ENCODE measurements around the gene DNAH7.
"Not testable (repeated sequence)": the region's sequence is repeated elsewhere in the genome, so short reads cannot be mapped to it uniquely, and the experiment has no call there.

DNAH7 gene

DNA sequence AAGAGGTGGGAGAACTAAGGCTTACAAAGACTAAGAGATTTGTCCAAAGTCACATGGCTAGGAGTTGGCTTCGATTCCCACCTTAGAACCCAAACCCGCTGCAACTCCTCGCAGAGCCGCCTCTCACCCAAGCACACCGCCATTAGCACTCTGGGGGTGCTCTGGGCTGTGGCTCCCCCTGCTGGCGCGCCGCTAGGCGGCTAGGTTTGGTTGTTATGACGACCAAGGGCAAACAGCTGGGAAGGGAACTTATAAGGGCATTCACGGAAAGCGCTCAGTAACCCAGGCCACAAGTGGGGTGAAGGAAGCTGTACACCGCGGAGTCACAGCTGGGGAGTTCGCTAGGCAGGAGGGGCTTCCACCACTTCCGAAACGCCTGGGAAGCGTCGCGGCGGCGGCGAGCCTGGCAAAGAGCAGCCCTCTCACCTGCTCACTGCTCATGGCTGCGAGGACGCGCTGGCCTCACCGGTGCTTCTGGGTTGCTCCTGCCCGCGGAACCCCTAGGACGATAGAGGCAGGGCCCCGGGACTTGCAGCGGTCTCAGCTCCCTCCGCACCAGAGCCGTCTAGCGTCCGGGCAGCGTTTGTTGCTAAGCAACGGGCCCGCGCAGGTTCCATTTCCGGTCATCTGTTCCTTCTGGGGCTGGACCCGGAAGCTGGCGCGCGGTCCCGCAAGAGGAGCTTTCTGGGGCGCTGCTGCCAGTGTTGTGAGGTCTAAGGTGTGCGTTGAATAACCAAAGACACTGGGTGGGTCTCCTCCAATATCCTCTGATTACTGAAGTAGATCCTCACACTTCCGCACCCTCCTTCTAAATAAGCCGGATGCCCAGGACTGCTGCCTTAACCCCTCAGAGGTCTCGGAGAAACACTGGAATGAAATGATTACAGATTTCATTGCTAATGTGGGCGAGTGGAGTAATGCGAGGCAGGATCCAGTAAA, at the start of gene DNAH7:
DNAH7 (minus strand) TSS at position 567 of the 939 bp plus-strand sequence; CDS start at position 441, 126 bp downstream.
- in situ Hi-C loops (cut with HindIII; ENCODE audit: low pct_ligation_motif_present, low pct_unique_long_range_greater_than_20kb, low sequenced_read_pairs): no loop called here
- DNase-seq: peak; percentile 90

DNA sequence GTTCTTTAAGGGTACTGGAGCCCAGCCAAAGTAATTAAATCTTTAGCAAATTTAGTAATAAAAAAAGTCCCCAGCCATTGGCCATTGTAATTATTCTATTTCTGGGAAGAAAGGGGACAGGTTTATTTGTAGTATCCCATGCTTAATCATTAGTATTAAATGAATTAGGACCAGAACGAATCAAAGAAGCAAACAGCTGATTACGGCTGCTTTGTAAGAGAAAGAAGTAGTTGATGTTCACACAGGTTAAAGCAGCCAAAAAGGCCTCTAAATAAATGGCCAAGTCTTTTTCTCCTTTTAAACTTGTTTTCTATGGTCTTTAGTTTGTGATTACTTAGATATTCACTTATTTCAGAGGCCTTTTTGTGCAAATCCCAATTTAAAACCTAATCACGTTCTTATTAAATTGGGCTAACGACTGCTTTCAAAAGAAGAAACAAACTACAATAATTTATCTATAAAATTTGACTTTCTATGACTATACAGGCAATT, 48.6 kb upstream of the DNAH7 start:
- no peak for DNase-seq
- in situ Hi-C loops (cut with HindIII; ENCODE audit: low pct_ligation_motif_present, low pct_unique_long_range_greater_than_20kb, low sequenced_read_pairs): no loop called here

DNA sequence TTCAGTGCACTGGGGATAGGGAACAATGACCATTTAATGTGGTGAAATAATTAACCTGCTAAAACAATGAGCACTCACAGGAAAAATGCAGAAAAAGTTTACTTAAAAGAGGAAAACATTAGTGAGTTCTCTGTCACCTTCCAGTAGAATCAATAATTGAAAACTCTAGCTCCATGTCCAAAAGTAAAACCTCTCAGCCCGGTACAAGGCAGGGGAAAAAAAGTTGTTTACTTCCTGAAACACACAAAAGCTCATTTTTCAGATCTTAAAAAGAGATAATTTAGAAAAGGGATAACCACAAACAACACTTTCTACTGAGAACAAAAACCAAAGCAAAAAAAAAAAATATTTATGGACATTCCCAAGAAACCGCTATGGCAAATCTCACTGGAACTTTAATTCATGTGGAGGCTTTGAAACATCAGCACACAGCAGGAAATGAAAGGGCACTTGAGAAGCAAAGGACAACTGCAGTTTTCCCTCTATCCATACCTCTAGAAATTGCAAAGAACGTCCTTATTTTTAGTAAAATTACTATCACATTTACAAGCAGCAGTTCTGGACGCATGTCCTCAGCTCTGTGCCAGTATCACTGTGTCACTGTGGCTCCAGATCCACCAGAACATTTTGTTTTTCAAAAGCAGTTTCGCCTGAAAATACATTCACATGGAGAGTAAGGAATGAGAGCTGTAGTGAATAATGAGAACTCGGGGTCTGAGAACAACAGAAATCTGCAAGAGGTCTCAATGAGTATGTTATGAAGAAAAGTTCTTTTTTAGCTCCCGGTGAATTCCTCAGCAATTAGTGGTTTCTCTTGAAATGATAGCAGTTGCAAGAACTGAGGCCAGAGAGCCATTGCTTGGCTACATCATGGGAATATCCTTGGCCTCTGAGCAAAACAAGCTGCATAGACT, 44.7 kb upstream of the DNAH7 start:
- in situ Hi-C loops (cut with HindIII; ENCODE audit: low pct_ligation_motif_present, low pct_unique_long_range_greater_than_20kb, low sequenced_read_pairs): no loop called here
- no peak for DNase-seq

DNA sequence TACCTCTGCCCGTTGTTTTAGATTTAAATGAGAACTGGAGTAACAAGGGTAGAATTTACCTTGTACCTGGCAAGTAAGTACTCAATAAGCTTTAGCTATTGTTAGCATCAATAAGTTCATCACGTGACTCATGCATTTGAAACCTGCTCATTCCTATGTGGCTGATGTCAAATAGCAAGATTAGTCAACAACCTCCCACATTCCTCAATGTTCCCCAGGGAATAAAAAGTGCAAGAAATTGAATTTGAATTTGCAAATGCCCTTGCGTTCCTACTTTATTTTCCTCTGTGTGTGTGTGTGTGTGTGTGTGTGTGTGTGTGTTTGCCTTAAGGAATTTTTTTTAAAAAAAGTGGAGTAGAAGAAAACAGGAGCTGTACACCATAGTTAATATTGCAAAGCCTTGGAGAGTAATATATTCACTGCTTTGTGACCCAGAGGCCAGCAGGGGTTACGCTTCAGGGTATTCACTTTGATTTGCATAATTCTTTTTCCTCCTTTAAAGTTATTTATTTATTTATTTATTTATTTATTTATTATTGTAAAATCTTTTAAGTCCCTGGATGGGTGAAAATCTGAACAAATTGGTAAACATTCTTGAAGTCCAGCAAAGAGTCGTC, 43.9 kb upstream of the DNAH7 start:
- DNase-seq: peak; percentile 66
- in situ Hi-C loops (cut with HindIII; ENCODE audit: low pct_ligation_motif_present, low pct_unique_long_range_greater_than_20kb, low sequenced_read_pairs): no loop called here

DNA sequence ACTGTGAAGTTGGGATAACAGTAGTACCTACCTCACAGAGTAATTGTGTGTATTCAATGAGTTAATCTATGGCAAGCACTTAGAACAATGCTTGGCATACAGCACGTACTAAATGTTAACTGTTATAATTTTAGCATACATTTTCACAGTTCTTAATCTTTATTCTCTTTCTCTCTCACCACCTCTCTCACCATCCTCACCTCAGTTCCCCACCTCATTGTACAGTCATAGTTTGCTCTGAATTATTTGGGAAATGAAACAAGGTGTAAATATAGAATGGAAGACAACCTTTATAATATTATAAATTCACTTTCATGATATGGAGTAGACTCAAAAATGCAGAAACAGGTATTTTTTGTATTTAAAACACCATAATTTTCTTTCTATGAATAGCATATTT, 40.0 kb upstream of the DNAH7 start:
- no peak for DNase-seq
- in situ Hi-C loops (cut with HindIII; ENCODE audit: low pct_ligation_motif_present, low pct_unique_long_range_greater_than_20kb, low sequenced_read_pairs): no loop called here

DNA sequence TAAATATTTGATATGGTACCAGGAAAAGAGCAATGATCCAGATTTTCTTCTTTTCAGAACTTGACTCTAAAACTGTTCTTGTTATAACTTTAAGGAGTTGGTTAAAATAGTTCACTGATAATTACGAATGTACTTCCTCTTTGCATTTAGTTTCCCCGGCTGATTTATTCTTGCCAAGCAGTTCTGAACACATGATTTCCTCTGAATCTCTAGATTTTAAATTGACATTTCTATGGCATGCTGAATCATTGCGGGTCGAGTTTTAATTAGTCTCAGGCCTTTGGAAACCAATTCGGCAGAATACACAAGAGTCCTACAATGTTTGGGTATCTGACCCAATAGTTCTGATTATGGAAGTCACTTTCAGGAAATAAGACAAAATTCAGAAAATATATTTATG, 37.3 kb upstream of the DNAH7 start:
- in situ Hi-C loops (cut with HindIII; ENCODE audit: low pct_ligation_motif_present, low pct_unique_long_range_greater_than_20kb, low sequenced_read_pairs): no loop called here
- no peak for DNase-seq

DNA sequence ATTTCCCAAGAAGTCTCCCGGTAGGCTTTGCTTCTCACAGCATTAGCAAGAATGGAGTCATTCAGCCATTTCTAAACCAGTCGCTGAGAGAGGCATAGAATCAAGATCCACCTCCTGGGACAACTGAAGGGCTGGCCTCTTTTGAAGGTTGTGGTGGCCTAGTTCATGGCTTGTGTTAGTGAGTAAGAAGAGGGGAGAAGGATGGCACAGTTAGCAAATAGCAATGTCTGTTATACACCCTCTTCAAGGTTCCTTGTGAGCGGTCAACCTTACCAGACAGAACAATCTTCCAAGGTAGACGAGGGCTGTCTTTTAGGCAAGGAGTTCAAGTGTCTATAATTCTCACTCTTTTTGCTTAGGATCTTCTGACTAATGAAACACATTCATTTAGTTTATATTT, 35.4 kb upstream of the DNAH7 start:
- no peak for DNase-seq
- in situ Hi-C loops (cut with HindIII; ENCODE audit: low pct_ligation_motif_present, low pct_unique_long_range_greater_than_20kb, low sequenced_read_pairs): no loop called here

DNA sequence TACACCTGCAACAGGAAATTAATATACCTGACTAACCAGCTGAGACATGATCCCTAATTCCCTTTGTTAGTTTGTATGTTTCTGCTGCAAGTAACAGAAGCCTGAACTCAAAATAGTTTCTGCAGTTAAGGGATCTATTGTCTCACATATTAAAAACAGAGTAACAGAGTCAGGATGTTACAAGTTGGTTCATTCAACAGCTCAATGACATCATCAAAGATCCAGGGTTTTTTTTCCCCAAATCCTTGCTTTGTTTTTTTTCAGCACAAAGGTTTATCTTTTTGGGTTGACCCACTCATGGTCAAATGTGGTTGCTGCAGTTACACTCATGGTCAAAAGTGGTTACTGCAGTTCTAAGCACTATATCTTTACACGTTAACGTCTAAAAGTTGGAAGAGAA, 35.0 kb upstream of the DNAH7 start:
- DNase-seq: no peak
- in situ Hi-C loops (cut with HindIII; ENCODE audit: low pct_ligation_motif_present, low pct_unique_long_range_greater_than_20kb, low sequenced_read_pairs): no loop called here

DNA sequence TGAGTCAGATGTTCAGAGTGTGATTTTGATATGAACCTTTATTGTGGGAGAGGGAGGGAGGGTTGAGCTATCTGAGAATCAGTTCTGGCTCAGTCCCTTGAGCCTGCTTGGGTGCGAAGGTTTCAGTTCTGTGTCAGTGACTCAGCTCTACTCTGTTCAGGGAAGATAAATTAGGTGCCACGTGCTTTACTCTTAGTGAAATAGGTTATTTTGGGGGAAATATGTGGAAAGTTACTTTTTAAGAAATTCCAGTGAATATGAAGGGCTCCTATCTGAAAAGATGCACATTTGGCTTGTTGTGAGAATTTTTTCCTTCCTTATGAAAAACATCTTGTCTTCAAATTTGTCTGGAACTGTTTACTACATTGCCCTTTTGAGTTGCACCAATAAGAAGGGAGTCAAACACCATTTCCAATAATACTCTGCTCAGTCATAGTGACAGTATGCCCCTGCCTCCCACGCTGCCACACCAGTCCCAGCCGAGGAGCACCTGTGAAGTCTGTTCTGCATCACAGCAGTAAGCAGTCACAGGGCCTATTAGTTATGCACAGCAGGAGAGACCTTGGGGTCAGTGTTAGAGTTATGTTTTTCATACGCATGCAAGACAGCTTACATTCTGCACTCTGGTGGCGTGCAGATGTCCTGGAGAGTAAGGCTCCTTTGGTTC, 32.8 kb upstream of the DNAH7 start:
- in situ Hi-C loops (cut with HindIII; ENCODE audit: low pct_ligation_motif_present, low pct_unique_long_range_greater_than_20kb, low sequenced_read_pairs): no loop called here
- no peak for DNase-seq

DNA sequence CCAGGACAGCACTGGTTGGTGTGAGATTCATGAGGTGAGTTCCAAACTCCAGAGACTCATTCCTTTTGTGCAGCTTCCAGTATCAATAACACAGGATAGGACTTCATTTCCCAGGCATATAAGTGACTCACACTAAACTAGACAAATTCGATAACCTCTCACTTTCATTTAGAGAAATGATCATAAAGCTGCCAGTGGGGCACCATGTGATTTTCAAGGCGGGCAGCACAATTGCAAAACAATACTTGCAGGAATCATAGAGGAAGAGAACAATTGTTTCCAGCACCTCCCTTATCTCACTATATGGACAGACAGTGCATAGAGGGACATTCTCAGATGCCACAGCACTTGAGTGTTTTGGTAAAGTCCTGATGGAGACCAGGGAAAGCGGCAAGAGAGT, 31.3 kb upstream of the DNAH7 start:
- no peak for DNase-seq
- in situ Hi-C loops (cut with HindIII; ENCODE audit: low pct_ligation_motif_present, low pct_unique_long_range_greater_than_20kb, low sequenced_read_pairs): no loop called here

DNA sequence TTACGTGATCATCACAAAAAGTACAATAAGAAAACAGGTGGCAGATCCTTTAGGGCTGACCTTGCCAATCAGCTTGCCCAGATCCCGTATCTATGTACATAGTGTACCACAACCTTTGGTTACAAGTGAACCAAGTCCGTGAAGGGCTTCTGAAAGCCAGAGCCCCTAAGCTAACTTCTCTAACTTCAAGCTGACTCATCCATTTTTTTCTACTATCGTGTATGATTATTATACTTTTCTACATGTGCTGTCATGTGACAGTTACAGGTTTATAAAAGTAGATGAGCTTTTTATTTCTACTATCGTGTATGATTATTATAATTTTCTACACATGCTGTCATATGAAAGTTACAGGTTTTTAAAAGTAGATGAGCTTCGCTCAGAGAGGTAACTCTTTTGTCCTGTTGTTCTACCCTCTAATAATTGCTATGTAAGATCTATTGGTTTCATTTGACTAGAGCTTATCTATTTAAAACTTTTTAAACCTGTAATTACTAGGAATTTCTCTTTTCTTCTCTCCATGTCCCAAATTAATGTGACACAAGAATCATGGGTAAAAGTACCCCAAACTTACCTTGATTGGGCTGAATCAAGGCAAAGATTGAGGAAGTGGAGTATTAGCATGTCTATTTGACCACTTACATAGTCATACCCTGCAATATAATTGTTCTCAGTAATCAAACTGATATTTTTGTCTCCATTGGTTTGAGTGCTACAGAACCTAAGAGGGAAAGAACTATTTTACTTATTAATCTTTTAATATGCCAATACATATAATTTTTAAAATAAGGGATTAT, 29.4 kb upstream of the DNAH7 start:
- in situ Hi-C loops (cut with HindIII; ENCODE audit: low pct_ligation_motif_present, low pct_unique_long_range_greater_than_20kb, low sequenced_read_pairs): no loop called here
- no peak for DNase-seq

DNA sequence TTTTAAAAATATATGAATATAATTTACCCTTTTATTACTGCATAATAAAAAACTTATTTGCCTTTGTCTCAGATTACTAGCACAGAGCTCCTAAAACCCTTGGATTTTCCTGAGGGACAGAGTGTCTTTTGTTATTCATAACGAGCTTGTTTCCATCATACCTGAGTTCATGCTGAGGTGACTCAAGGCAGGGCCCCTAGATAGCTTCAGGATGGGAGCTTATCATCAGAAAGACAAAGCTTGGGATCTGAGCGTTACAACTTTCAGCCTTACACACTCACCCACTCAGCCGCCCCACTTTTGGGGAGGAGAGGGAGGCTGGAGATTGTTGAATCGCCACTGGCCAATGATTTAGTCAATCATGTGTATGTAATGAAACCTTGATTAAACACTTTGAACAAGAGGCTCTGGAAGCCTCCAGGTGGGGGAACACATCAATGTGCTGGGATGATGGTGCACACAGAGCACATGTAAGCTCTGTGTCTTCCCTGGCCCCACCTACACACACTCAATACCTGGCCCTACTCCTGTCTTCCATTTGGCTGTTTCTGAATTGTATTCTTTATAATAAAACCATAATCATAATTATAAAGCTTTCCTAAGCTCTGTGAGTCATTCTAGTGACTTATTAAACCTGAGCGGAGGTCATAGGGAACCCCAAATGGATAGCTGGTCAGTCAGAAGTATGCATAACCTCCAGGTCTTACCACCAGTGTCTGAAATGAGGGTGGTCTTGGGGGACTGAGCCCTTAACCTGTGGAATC, 28.5 kb upstream of the DNAH7 start:
- in situ Hi-C loops (cut with HindIII; ENCODE audit: low pct_ligation_motif_present, low pct_unique_long_range_greater_than_20kb, low sequenced_read_pairs): no loop called here
- no peak for DNase-seq

DNA sequence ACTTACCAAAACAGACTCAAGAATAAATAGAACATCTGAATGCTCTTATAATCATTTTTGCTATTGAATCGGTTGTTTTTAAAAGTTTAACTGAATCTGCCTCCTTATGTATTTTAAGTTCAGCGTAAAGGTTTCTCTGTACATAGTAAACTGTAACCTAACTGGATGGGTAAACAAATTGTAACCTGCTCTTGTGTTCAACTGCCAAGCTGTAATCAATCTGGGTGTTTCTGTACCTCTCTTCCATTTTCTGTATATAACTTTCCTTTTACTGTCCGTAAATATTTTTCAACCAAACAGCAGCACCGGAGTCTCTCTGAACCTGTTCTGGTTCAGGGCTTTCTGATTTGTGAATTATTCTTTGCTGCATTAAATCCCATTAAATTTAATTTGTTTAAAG, 27.6 kb upstream of the DNAH7 start:
- in situ Hi-C loops (cut with HindIII; ENCODE audit: low pct_ligation_motif_present, low pct_unique_long_range_greater_than_20kb, low sequenced_read_pairs): no loop called here

DNA sequence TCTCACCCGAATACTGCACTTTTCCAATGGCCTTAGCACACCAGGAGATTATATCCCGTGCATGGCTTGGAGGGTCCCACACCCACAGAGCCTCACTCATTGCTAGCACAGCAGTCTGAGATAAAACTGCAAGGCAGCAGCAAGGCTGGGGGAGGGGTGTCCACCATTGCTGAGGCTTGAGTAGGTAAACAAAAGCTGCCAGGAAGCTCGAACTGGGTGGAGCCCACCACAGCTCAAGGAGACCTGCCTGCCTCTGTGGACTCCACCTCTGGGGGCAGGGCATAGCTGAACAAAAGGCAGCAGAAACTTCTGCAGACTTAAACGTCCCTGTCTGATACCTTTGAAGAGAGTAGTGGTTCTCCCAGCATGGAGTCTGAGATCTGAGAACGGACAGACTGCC, 20.8 kb upstream of the DNAH7 start:
- DNase-seq; in situ Hi-C loops (cut with HindIII; ENCODE audit: low pct_ligation_motif_present, low pct_unique_long_range_greater_than_20kb, low sequenced_read_pairs): not testable (repeated sequence)

More for the DNA sequence above, 27.6 kb upstream of the DNAH7 start:
- no peak for DNase-seq

DNA sequence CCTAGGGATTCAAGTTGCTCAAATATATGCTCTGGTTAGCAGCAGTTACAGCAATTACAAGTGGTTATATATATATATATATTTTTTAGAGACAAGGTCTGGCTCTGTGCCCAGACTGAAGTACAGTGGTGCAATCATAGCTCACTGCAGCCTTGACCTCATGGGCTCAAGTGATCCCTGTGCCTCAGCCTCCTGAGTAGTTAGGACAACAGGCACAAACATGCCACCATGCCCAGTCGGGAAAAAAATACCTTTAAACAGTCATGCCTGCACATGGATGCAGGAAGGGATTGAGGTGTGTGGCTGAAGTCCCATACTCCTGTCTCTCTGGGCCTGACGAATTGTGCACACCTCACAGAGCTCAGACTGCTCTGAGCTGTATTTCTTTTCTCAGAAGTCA, 19.6 kb upstream of the DNAH7 start:
- in situ Hi-C loops (cut with HindIII; ENCODE audit: low pct_ligation_motif_present, low pct_unique_long_range_greater_than_20kb, low sequenced_read_pairs): no loop called here
- no peak for DNase-seq

DNA sequence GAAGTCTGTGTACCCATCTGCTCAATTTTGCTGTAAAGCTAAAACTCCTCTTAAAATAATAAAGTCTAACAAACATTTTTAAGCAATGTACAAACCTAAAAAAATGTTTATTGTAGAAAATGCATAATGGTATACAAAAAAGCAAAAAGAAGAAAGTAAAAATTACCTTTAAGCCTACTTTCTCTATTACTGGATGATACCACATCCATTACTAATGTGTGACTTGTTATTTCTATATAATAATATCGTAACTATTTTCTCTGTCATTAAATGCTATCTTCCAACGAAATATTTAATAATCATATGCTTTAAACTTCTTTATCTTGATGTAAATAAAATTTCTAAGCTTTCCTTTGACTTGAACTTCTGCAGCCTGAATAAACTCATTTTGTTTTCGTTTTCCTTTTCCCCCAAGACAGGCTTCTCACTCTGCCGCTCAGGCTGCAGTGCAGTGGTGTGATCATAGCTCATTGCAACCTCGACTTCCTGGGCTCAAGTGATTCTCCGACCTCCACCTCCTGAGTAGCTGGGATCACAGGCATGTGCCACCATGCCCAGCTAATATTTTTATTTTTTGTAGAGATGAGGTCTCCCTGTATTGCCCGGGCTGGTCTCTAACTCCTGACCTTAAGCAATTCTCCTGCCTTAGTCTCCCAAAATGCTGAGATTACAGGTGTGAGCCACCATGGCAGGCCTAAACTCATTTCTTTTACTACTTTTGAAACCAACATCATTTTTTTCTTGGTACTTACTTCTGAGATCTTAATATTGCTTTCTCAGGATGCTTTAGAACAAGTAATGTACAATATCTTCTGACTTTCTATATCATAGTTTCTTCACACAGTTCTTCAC, 18.1 kb upstream of the DNAH7 start:
- in situ Hi-C loops (cut with HindIII; ENCODE audit: low pct_ligation_motif_present, low pct_unique_long_range_greater_than_20kb, low sequenced_read_pairs): no loop called here
- DNase-seq: no peak
